NCI-H2081 treated with DMSO at 0.1 percent for 48 hours (cell line): Measurements from ENCODE around the gene SLC1A2.

Experiments used
- DNase-seq: peaks from one replicate; lab custom pipeline; 2025; lab: John Stamatoyannopoulos, UW

SLC1A2 gene

GRCh38 chr11:35302398-35302797, 117.0 kb downstream of the SLC1A2 start:
- DNase-seq, result no peak

GRCh38 chr11:35298369-35298768, 121.0 kb downstream of the SLC1A2 start:
- no peak for DNase-seq

GRCh38 chr11:35295751-35296150, 123.6 kb downstream of the SLC1A2 start:
- no peak for DNase-seq

- DNase-seq, result no peak
These were observed 125.7 kb downstream of the SLC1A2 start for GRCh38 chr11:35293699-35294098.

GRCh38 chr11:35293035-35293434, 126.3 kb downstream of the SLC1A2 start:
- no peak for DNase-seq

- no peak for DNase-seq
These were observed 127.1 kb downstream of the SLC1A2 start for GRCh38 chr11:35292279-35292678.

- no peak for DNase-seq
These were observed 128.5 kb downstream of the SLC1A2 start for GRCh38 chr11:35290876-35291275.

- DNase-seq, result no peak
These were observed 129.5 kb downstream of the SLC1A2 start for GRCh38 chr11:35289821-35290220.

- DNase-seq, result no peak
These were observed 130.4 kb downstream of the SLC1A2 start for GRCh38 chr11:35288817-35289541.

GRCh38 chr11:35288309-35288708, 131.0 kb downstream of the SLC1A2 start:
- no peak for DNase-seq

GRCh38 chr11:35287344-35287890, 131.9 kb downstream of the SLC1A2 start:
- DNase-seq, result no peak

GRCh38 chr11:35286126-35286525, 133.2 kb downstream of the SLC1A2 start:
- no peak for DNase-seq

GRCh38 chr11:35285471-35285870, 133.9 kb downstream of the SLC1A2 start:
- no peak for DNase-seq

- DNase-seq, result no peak
These were observed 137.0 kb downstream of the SLC1A2 start for GRCh38 chr11:35282221-35282882.

GRCh38 chr11:35281169-35281688, 138.1 kb downstream of the SLC1A2 start:
- DNase-seq, result no peak

GRCh38 chr11:35280727-35281126, 138.6 kb downstream of the SLC1A2 start:
- DNase-seq, result no peak

GRCh38 chr11:35277827-35278226, 141.5 kb downstream of the SLC1A2 start:
- no peak for DNase-seq

- no peak for DNase-seq
These were observed 142.8 kb downstream of the SLC1A2 start for GRCh38 chr11:35276396-35277145.

- DNase-seq, result no peak
These were observed 143.6 kb downstream of the SLC1A2 start for GRCh38 chr11:35275786-35276170.

- DNase-seq, result peak; percentile 28
These were observed 144.2 kb downstream of the SLC1A2 start for GRCh38 chr11:35274909-35275785.

- no peak for DNase-seq
These were observed 146.9 kb downstream of the SLC1A2 start for GRCh38 chr11:35272391-35272902.
